Measurements from ENCODE around the gene KIAA1958. TPM values are rescaled to one million over a fixed set of nuclear protein-coding genes. Genes with fewer than 3 reads are reported as not detected.

The KIAA1958 gene
- total and polyA plus RNA-seq, 2 of the 8 experiments (the other 6 are each of a cell fraction or from before 2014, with no cell fraction given): 11.4 to 43.8 TPM

DNA sequence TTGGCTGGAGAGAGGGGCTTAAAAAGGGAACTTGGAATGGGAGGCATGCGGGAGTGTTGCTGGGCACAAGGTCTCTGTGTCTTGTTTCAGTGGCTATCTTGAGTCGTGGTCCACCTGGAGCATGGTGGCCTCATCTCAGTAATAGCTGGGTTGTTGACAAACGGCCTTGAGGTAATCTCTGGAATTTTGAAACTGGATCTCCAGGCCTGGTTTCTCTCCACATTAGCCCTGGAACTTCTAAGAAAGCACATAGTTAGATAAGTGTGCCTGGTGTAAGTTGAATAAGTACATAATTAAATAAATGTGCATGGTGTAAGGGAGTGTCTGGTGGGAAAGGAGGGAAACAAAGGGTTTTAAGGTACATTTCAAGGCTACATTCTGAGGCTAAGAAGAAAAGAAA lies 169.0 kb downstream of the KIAA1958 start:
- Histone ChIP-seq H3K14ac (ENCODE audit: insufficient read length) (no peak overlapping the region), H4K91ac (replicated peaks; ENCODE audit: insufficient read length, low read length) (no peak overlapping the region), H2BK15ac (ENCODE audit: low read length) (no peak overlapping the region), H2BK120ac (replicated peaks; ENCODE audit: low read depth, low read length) (no peak overlapping the region), H3K9me3 (ENCODE audit: insufficient read depth in 2 of 2, low read depth in 1 of 2, low read length in 1 of 2) (no peaks in the 10 kb centered on the region), H3K4me2 (ENCODE audit: insufficient read depth in 1 of 2, low read depth in 2 of 2, low read length in 2 of 2) (peak overlapping the region in 1 of 2 experiments; percentile 22; a peak in 1 of 4 replicates), H3K4me3 (ENCODE audit: extremely low read depth in 1 of 4, insufficient read depth in 2 of 4, low read depth in 3 of 4, low read length in 4 of 4) (no peak overlapping the region), H4K20me1 (replicated peaks in 1 of 2; ENCODE audit: control insufficient read depth in 1 of 2, insufficient read depth in 2 of 2, low read length in 2 of 2) (no peaks in the 10 kb centered on the region), H3K23me2 (ENCODE audit: low read depth, low read length) (no peaks in the 10 kb centered on the region), H2AK5ac (ENCODE audit: low read depth, low read length) (peak overlapping the region; percentile 66; the same call in 1 of the 2 replicates), H2BK20ac (ENCODE audit: low read length) (no peak overlapping the region), H2BK12ac (ENCODE audit: low read depth, low read length) (peak overlapping the region; percentile 64; the same call in 1 of the 2 replicates), H3K23ac (ENCODE audit: insufficient read length) (no peak overlapping the region), H3K56ac (replicated peaks; ENCODE audit: insufficient read length, low read depth, low read length) (peak overlapping the region; percentile 70), H3K36me3 (ENCODE audit: control insufficient read depth in 2 of 4, insufficient read depth in 4 of 4, low read length in 3 of 4) (peaks cover 0 to 7% (median 3%) of the 10 kb centered on the region in 4 experiments; a peak in 3 of 8 replicates), H2AFZ (ENCODE audit: low read length) (no peak overlapping the region), H3K27ac (ENCODE audit: low read depth, low read length) (0 out of 2 replicates have a peak overlapping the region, but pooled peaks have one; percentile 35), H3K79me2 (ENCODE audit: control insufficient read depth in 1 of 2, insufficient read depth in 2 of 2, low read length in 2 of 2) (no peaks in the 10 kb centered on the region), H3K4me1 (replicated peaks in 1 of 4; ENCODE audit: control insufficient read depth in 3 of 4, insufficient read depth in 4 of 4, low read length in 3 of 4) (peaks cover 2 to 13% (median 4%) of the 10 kb centered on the region in 4 experiments; a peak in 6 of 7 replicates), H4K8ac (ENCODE audit: extremely low read depth, insufficient read depth, low read length) (no peak overlapping the region), H4K5ac (ENCODE audit: insufficient read length, low read depth, low read length) (no peak overlapping the region), H3K18ac (ENCODE audit: extremely low read depth, low read length) (no peak overlapping the region; the same call in 1 of the 2 replicates), H3K27me3 (replicated peaks in 1 of 4; ENCODE audit: control insufficient read depth in 3 of 4, extremely low read depth in 1 of 4, insufficient read depth in 3 of 4, low read length in 3 of 4) (no peaks in the 10 kb centered on the region), H3K79me1 (ENCODE audit: low read depth, low read length) (no peaks in the 10 kb centered on the region), H2BK5ac (ENCODE audit: low read depth, low read length) (no peak overlapping the region), H3K9ac (replicated peaks in 1 of 4; ENCODE audit: extremely low read depth in 1 of 4, low read depth in 3 of 4, low read length in 3 of 4) (no peak overlapping the region), H3K4ac (replicated peaks; ENCODE audit: insufficient read length, low read depth, low read length) (no peak overlapping the region)
- FAIRE-seq (no peak), DNase-seq (ENCODE audit: low read depth in 1 of 2, low spot score in 2 of 2) (no peak)
- TF ChIP-seq SRF (IDR thresholded peaks at IDR 0.05; ENCODE audit: low read depth, low read length) (no peak), SIX5 (IDR thresholded peaks at IDR 0.05; ENCODE audit: low read depth, low read length) (no peak), GABPA (IDR thresholded peaks at IDR 0.05; ENCODE audit: borderline replicate concordance, insufficient read depth, low read length) (no peak), GTF2F1 (IDR thresholded peaks at IDR 0.05; ENCODE audit: borderline replicate concordance, low read depth, low read length) (no peak), TEAD4 (IDR thresholded peaks at IDR 0.05; ENCODE audit: low read depth, low read length) (no peak), CTBP2 (IDR thresholded peaks at IDR 0.05; ENCODE audit: borderline replicate concordance, insufficient read depth, insufficient read length, low read length) (no peak)
- TF ChIP-seq, protein P1, sequence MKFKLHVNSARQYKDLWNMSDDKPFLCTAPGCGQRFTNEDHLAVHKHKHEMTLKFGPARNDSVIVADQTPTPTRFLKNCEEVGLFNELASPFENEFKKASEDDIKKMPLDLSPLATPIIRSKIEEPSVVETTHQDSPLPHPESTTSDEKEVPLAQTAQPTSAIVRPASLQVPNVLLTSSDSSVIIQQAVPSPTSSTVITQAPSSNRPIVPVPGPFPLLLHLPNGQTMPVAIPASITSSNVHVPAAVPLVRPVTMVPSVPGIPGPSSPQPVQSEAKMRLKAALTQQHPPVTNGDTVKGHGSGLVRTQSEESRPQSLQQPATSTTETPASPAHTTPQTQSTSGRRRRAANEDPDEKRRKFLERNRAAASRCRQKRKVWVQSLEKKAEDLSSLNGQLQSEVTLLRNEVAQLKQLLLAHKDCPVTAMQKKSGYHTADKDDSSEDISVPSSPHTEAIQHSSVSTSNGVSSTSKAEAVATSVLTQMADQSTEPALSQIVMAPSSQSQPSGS (IDR thresholded peaks at IDR 0.05; ENCODE audit: low read length): no peak
- ChIA-PET CTCF (ENCODE audit: partially characterized antibody) (no interaction called here), POLR2A (ENCODE audit: partially characterized antibody) (interaction anchor here (0.6 kb wide), 1 partner anchor 703 kb away, joined by 3 read pairs; no protein-coding TSS in a partner anchor)
- 77% methylated on average over 3 of the region's 3 CpGs; no CpG with 5 or more reads in 1 of the 2 experiments for WGBS, 2 experiments (ENCODE audit: extremely low coverage in 1 of 2, insufficient coverage in 1 of 2, insufficient read length in 1 of 2, insufficient replicate concordance in 2 of 2, low coverage in 1 of 2, low lambda C conversion rate in 2 of 2, missing lambda C conversion rate in 1 of 2)

All from H1 (cell line).